RWPE2 (cell line): ENCODE data around the gene KIF6.
A peak's percentile ranks its signal among the peaks of the same experiment; 100 is the strongest.

ENCODE experiments used
- ATAC-seq: fragments of 200-7000 bp; cut with Tn5 transposase; 3 replicates; pipeline ENCODE4 v1.9.1; 2021; ENCODE audit warnings: low read depth
- DNase-seq: peaks from one replicate; pipeline ENCODE4 v3.0.0-alpha.2; 2020; ENCODE audit warnings: low spot score
- H3K27ac ChIP-seq: fragments of 450-650 bp; 2 replicates; pipeline ENCODE4 v1.5.1; 2017; ENCODE audit warnings: mild to moderate bottlenecking; ENCODE audit not compliant: poor library complexity, severe bottlenecking
- H3K27me3 ChIP-seq: fragments of 250-450 bp; sonication (Bioruptor Pico); 2 replicates; pipeline ENCODE4 v1.5.1; 2021; ENCODE audit warnings: mild to moderate bottlenecking, moderate library complexity; ENCODE audit not compliant: insufficient read depth, poor library complexity, severe bottlenecking
- H3K36me3 ChIP-seq: fragments of 250-450 bp; sonication (Bioruptor Pico); 2 replicates; pipeline ENCODE4 v1.5.1; 2020; ENCODE audit warnings: low read depth, mild to moderate bottlenecking, moderate library complexity
- H3K4me1 ChIP-seq: fragments of 250-450 bp; sonication (Bioruptor Pico); 2 replicates; pipeline ENCODE4 v1.5.1; 2021; ENCODE audit warnings: mild to moderate bottlenecking, moderate library complexity; ENCODE audit not compliant: insufficient read depth, poor library complexity, severe bottlenecking
- H3K4me3 ChIP-seq: fragments of 250-450 bp; sonication (Bioruptor Pico); 2 replicates; pipeline ENCODE4 v1.5.1; 2021; ENCODE audit warnings: mild to moderate bottlenecking, moderate library complexity; ENCODE audit not compliant: severe bottlenecking
- H3K9me3 ChIP-seq: fragments of 250-450 bp; sonication (Bioruptor Pico); 2 replicates; pipeline ENCODE4 v1.5.1; 2021; ENCODE audit warnings: mild to moderate bottlenecking, moderate library complexity; ENCODE audit not compliant: severe bottlenecking
- CTCF ChIP-seq: fragments of 450-650 bp; IDR thresholded peaks from one replicate; pipeline ENCODE4 v1.5.1; 2017; ENCODE audit warnings: mild to moderate bottlenecking, moderate library complexity; ENCODE audit not compliant: poor library complexity, severe bottlenecking

Gene KIF6

GRCh38 chr6:39360378-39360777 lies 364.8 kb downstream of the KIF6 start:
- H3K4me3 ChIP-seq = no peak overlapping the region
- no peak for DNase-seq
- no peaks in the 10 kb centered on the region for H3K36me3 ChIP-seq
- ATAC-seq = no peak
- TF ChIP-seq CTCF = no peak
- no peaks in the 10 kb centered on the region for H3K27me3 ChIP-seq
- no peaks in the 10 kb centered on the region for H3K4me1 ChIP-seq
- H3K27ac ChIP-seq = no peak overlapping the region
- no peaks in the 10 kb centered on the region for H3K9me3 ChIP-seq

GRCh38 chr6:39357998-39358686 lies 367.1 kb downstream of the KIF6 start:
- Histone ChIP-seq H3K4me1 (no peaks in the 10 kb centered on the region), H3K27ac (no peak overlapping the region)
- DNase-seq = no peak

GRCh38 chr6:39353698-39354315 lies 371.4 kb downstream of the KIF6 start:
- Histone ChIP-seq H3K27me3 (no peaks in the 10 kb centered on the region), H3K9me3 (no peaks in the 10 kb centered on the region), H3K36me3 (no peaks in the 10 kb centered on the region), H3K27ac (no peak overlapping the region), H3K4me1 (no peaks in the 10 kb centered on the region), H3K4me3 (no peak overlapping the region)
- DNase-seq = no peak
- ATAC-seq = no peak
- TF ChIP-seq CTCF = no peak

More at GRCh38 chr6:39357998-39358686, 367.1 kb downstream of the KIF6 start:
- Histone ChIP-seq H3K36me3 (no peaks in the 10 kb centered on the region), H3K9me3 (no peaks in the 10 kb centered on the region), H3K4me3 (no peak overlapping the region), H3K27me3 (no peaks in the 10 kb centered on the region)
- no peak for TF ChIP-seq CTCF
- peak; percentile 54; the same call in 2 of the 3 replicates for ATAC-seq

- Histone ChIP-seq H3K4me3 (no peak overlapping the region), H3K27ac (no peak overlapping the region), H3K36me3 (no peaks in the 10 kb centered on the region), H3K27me3 (no peaks in the 10 kb centered on the region), H3K4me1 (no peaks in the 10 kb centered on the region), H3K9me3 (no peaks in the 10 kb centered on the region)
- ATAC-seq (no peak), DNase-seq (no peak)
- no peak for TF ChIP-seq CTCF
Observed at GRCh38 chr6:39350723-39351505, 374.3 kb downstream of the KIF6 start.

- no peak for ATAC-seq
Observed at GRCh38 chr6:39348740-39349139, 376.5 kb downstream of the KIF6 start.

More at GRCh38 chr6:39348740-39349139, 376.5 kb downstream of the KIF6 start:
- H3K4me3 ChIP-seq = no peak overlapping the region
- H3K9me3 ChIP-seq = no peaks in the 10 kb centered on the region
- H3K36me3 ChIP-seq = no peaks in the 10 kb centered on the region
- H3K27ac ChIP-seq = no peak overlapping the region
- no peak for TF ChIP-seq CTCF
- no peak for DNase-seq
- no peaks in the 10 kb centered on the region for H3K27me3 ChIP-seq
- H3K4me1 ChIP-seq = no peaks in the 10 kb centered on the region
